ENCODE data around the gene CMTR1. TPM values are rescaled to one million over a fixed set of nuclear protein-coding genes. Genes with fewer than 3 reads are reported as not detected.

CMTR1 gene
- total RNA-seq, 1 experiment from 2014 or later: 34.8 TPM

- H3K9me3 Mint-ChIP-seq: no peaks in the 10 kb centered on the region
These were observed 26.2 kb upstream of the CMTR1 start for GRCh38 chr6:37406726-37407341.

More at GRCh38 chr6:37406726-37407341, 26.2 kb upstream of the CMTR1 start:
- H3K4me2 ChIP-seq (ENCODE audit: insufficient read depth, insufficient read length, low read length): no peak overlapping the region
- H3K18ac ChIP-seq (ENCODE audit: insufficient read length, low read depth, low read length): no peak overlapping the region
- H3K9me3 ChIP-seq (ENCODE audit: control insufficient read depth, low read depth, low read length): no peaks in the 10 kb centered on the region
- H3K79me1 ChIP-seq (ENCODE audit: insufficient read depth, low read depth, low read length, poor library complexity, severe bottlenecking): no peaks in the 10 kb centered on the region
- H3K4ac ChIP-seq (ENCODE audit: low read depth, low read length): no peak overlapping the region
- TF ChIP-seq CTCF (conservative IDR thresholded peaks at IDR 0.05): no peak
- no peak overlapping the region for H4K8ac ChIP-seq (replicated peaks; ENCODE audit: insufficient read length, low read depth, low read length)
- Mint-ChIP-seq H3K36me3 (ENCODE audit: insufficient read depth in 1 of 3, low read depth in 3 of 3) (no peaks in the 10 kb centered on the region), H3K27me3 (ENCODE audit: low read depth) (peaks cover 6% of the 10 kb centered on the region), H3K27ac (no peak overlapping the region), H3K4me1 (no peaks in the 10 kb centered on the region), H3K4me3 (no peak overlapping the region)
- DNase-seq: no peak
- no peak overlapping the region for H2BK15ac ChIP-seq (ENCODE audit: low read depth, low read length)
- no peak overlapping the region for H2BK120ac ChIP-seq (ENCODE audit: low read depth, low read length, poor library complexity, severe bottlenecking)
- no peaks in the 10 kb centered on the region for H3K27me3 ChIP-seq (ENCODE audit: insufficient read depth, low read length)
- no peak overlapping the region for H4K91ac ChIP-seq (ENCODE audit: insufficient read length, low read depth, low read length)
- H3K14ac ChIP-seq (ENCODE audit: insufficient read depth, low read length): no peak overlapping the region
- no peak overlapping the region for H2AFZ ChIP-seq (ENCODE audit: low read length)
- H2BK20ac ChIP-seq (ENCODE audit: low read depth, low read length, poor library complexity, severe bottlenecking): no peak overlapping the region
- H3T11ph ChIP-seq (ENCODE audit: low read length): no peak overlapping the region
- H3K9ac ChIP-seq (ENCODE audit: extremely low read depth, insufficient read length, low read length): no peak overlapping the region
- no peaks in the 10 kb centered on the region for H3K4me1 ChIP-seq (ENCODE audit: insufficient read depth, low read length)
- no peaks in the 10 kb centered on the region for H4K20me1 ChIP-seq (ENCODE audit: control insufficient read depth, insufficient read depth, insufficient read length)
- H4K5ac ChIP-seq (ENCODE audit: insufficient read length, low read depth, low read length): no peak overlapping the region
- no peak overlapping the region for H2AK5ac ChIP-seq (ENCODE audit: insufficient read length, low read length)
- no peak overlapping the region for H2BK5ac ChIP-seq (ENCODE audit: insufficient read length, low read length)
- H3K23me2 ChIP-seq (ENCODE audit: insufficient read length, low read depth, low read length, poor library complexity, severe bottlenecking): no peaks in the 10 kb centered on the region
- H3K23ac ChIP-seq (ENCODE audit: insufficient read length, low read depth, low read length): no peak overlapping the region
- WGBS (ENCODE audit: extremely low coverage, insufficient read length, low lambda C conversion rate): no CpG with 5 or more reads among the region's 3 CpGs
- H3K79me2 ChIP-seq (ENCODE audit: insufficient read depth, low read length): no peaks in the 10 kb centered on the region
- no peak overlapping the region for H3K56ac ChIP-seq (ENCODE audit: insufficient read length, low read depth, low read length)
- H2BK12ac ChIP-seq (ENCODE audit: insufficient read length, low read depth, low read length): no peak overlapping the region
- no peak overlapping the region for H3K27ac ChIP-seq (ENCODE audit: insufficient read length, low read depth, low read length)

Measured in H9 (cell line).